GM19395 (cell line): ENCODE results near the gene ESRRA.

ENCODE experiments used
- ATAC-seq: cut with Tn5 transposase; IDR thresholded peaks from one replicate; pipeline ENCODE4 v1.9.1; 2021; ENCODE audit warnings: mild to moderate bottlenecking, moderate library complexity; ENCODE audit not compliant: unreplicated experiment

Gene ESRRA

GRCh38 chr11:64362339-64362738 lies 57.0 kb downstream of the ESRRA start:
- no peak for ATAC-seq

- no peak for ATAC-seq
Observed at GRCh38 chr11:64364435-64364834, 59.1 kb downstream of the ESRRA start.

- no peak for ATAC-seq
Observed at GRCh38 chr11:64364911-64365310, 59.6 kb downstream of the ESRRA start.
